ENCODE results near the gene MYL12A. TPM values are rescaled to one million over a fixed set of nuclear protein-coding genes. Genes with fewer than 3 reads are reported as not detected.

Gene MYL12A
- total RNA-seq, 1 experiment from 2014 or later: 314 TPM

- TF ChIP-seq ATF3 (IDR thresholded peaks at IDR 0.05) (no peak), ELF1 (IDR thresholded peaks at IDR 0.05; ENCODE audit: borderline replicate concordance, low read depth) (peak; percentile 95), RAD21 (IDR thresholded peaks at IDR 0.05; ENCODE audit: low read depth) (0 out of 2 replicates have a peak, but pooled peaks have one; percentile 5), MAX (IDR thresholded peaks at IDR 0.05) (peak; percentile 67), CBX3 (IDR thresholded peaks at IDR 0.05; ENCODE audit: low read depth) (no peak)
Measured at GRCh38 chr18:3261373-3262233, 14.0 kb downstream of the MYL12A start, which contains the start of gene MYL12B (continued).

GRCh38 chr18:3262234-3263131, 14.9 kb downstream of the MYL12A start:
- H3K9me2 ChIP-seq (ENCODE audit: insufficient read depth): no peaks in the 10 kb centered on the region
- H3K4me3 ChIP-seq (replicated peaks in 1 of 2; ENCODE audit: low read depth in 1 of 2, low read length in 2 of 2): peak overlapping the region; percentile 79 to 90
- H4K20me1 ChIP-seq (ENCODE audit: insufficient read depth): peaks cover 42% of the 10 kb centered on the region; the same call in 1 of the 2 replicates
- peaks cover 5 to 6% of the 10 kb centered on the region in 2 experiments; a peak in 1 of 4 replicates for H3K36me3 ChIP-seq (ENCODE audit: control insufficient read depth in 1 of 2, insufficient read depth in 2 of 2, low read length in 2 of 2)
- intact Hi-C loops (cut with micrococcal nuclease): loop anchor here (5.0 kb wide), 2 partner anchors 185 to 330 kb away; no protein-coding TSS in a partner anchor
- BruUV-seq (replicated peaks): no TSS peak
- H3K4me1 ChIP-seq (ENCODE audit: control insufficient read depth in 1 of 2, insufficient read depth in 2 of 2, low read length in 2 of 2): peaks cover 43 to 52% of the 10 kb centered on the region in 2 experiments
- no peaks in the 10 kb centered on the region for H3K9me3 ChIP-seq (ENCODE audit: control insufficient read depth in 1 of 2, insufficient read depth in 1 of 2, low read depth in 1 of 2, low read length in 2 of 2)
- ChIA-PET RAD21 (ENCODE audit: low non-redundant PET in 1 of 2, low total read pairs in 2 of 2, uncharacterized antibody in 2 of 2, unreplicated experiment in 2 of 2) (no interaction called here), CTCF (no interaction called here), POLR2A (interaction anchor here (3.2 kb wide), 1 partner anchor 12 kb away, joined by 20 read pairs; no protein-coding TSS in a partner anchor)
- no peaks in the 10 kb centered on the region for H3K27me3 ChIP-seq (ENCODE audit: insufficient read depth, low read length)
- DNase-seq (ENCODE audit: low read depth, low spot score) (no peak), ATAC-seq (peak; percentile 56)
- no peak overlapping the region for H2AFZ ChIP-seq (ENCODE audit: low read depth, low read length, poor library complexity, severe bottlenecking)
- H3K9ac ChIP-seq (ENCODE audit: low read length): peak overlapping the region; percentile 73
- peaks cover 63% of the 10 kb centered on the region for H3K79me2 ChIP-seq (ENCODE audit: insufficient read depth, low read length)
- TF ChIP-seq CEBPB (IDR thresholded peaks at IDR 0.05; ENCODE audit: low read depth) (no peak), SP1 (IDR thresholded peaks at IDR 0.05; ENCODE audit: low read depth) (no peak), ZBTB33 (IDR thresholded peaks at IDR 0.05; ENCODE audit: extremely low read depth, insufficient replicate concordance, low read length) (no peak), SIN3A (IDR thresholded peaks at IDR 0.05; ENCODE audit: low read depth) (peak; percentile 74), RAD21 (IDR thresholded peaks at IDR 0.05; ENCODE audit: low read depth) (no peak), ZFX (IDR thresholded peaks at IDR 0.05) (peak; percentile 58)
- H3K27ac ChIP-seq (ENCODE audit: low read depth, low read length): peak overlapping the region; percentile 89
- peak overlapping the region; percentile 81 for H3K4me2 ChIP-seq (ENCODE audit: low read length)

All from HCT116 (cell line).